SK-N-SH (cell line): Measurements from ENCODE around the gene CCDC88C. TPM values are rescaled to one million over a fixed set of nuclear protein-coding genes. Genes with fewer than 3 reads are reported as not detected.

Experiments
- CTCF ChIA-PET: fragments of 300-600, 350-600 bp; formaldehyde crosslinking; extraction: SDS; loops from one replicate; lab custom pipeline; 2021; lab: Yijun Ruan, JAX
- POLR2A ChIA-PET: fragments of 350-600 bp; sonication (Branson Sonifier 250); formaldehyde crosslinking; extraction: SDS; loops from one replicate; lab custom pipeline; 2020; ENCODE audit warnings: antibody characterized with exemption, inconsistent platforms; lab: Yijun Ruan, JAX
- DNase-seq: peaks from one replicate; pipeline ENCODE4 v3.0.0; 2012
- H2AFZ ChIP-seq: fragments of 200-600 bp; sonication (generic); 2 replicates; pipeline ENCODE4 v1.8.1; 2016; ENCODE audit warnings: antibody characterized with exemption, mild to moderate bottlenecking, low read depth
- H3F3A ChIP-seq: fragments of 200-600 bp; sonication (generic); replicated peaks from 2 replicates; pipeline ENCODE3; 2016; ENCODE audit warnings: antibody characterized with exemption, mild to moderate bottlenecking; ENCODE audit not compliant: insufficient read depth
- H3K27ac ChIP-seq, 2 experiments: fragments of 200-500 bp in 1 of 2; fragments of 200-600 bp in 1 of 2; sonication (Bioruptor generic) in 1 of 2; sonication (generic), shearing (Covaris generic) in 1 of 2; 2 replicates each; pipeline versions ENCODE4 v1.5.1 to v1.6.1; 2014 to 2016; ENCODE audit warnings: low read depth in 2 of 2, inconsistent platforms in 1 of 2, low read length in 1 of 2, mild to moderate bottlenecking in 1 of 2, mixed read lengths in 1 of 2
- H3K27me3 ChIP-seq: fragments of 200-600 bp; sonication (generic), shearing (Covaris generic); 2 replicates; pipeline ENCODE4 v1.6.1; 2016; ENCODE audit warnings: mixed run types; ENCODE audit not compliant: insufficient read depth
- H3K36me3 ChIP-seq, 2 experiments: fragments of 200-500 bp in 1 of 2; fragments of 200-600 bp in 1 of 2; sonication (Bioruptor generic) in 1 of 2; sonication (generic) in 1 of 2; replicated peaks in 1 of 2; 2 replicates each; pipeline versions ENCODE3 to v1.5.1; 2014 to 2016; ENCODE audit warnings: low read length in 1 of 2, mild to moderate bottlenecking in 1 of 2; ENCODE audit not compliant: insufficient read depth in 2 of 2, control insufficient read depth in 1 of 2
- H3K4me1 ChIP-seq, 2 experiments: fragments of 200-500 bp in 1 of 2; fragments of 200-600 bp in 1 of 2; sonication (Bioruptor generic) in 1 of 2; sonication (generic), shearing (Covaris generic) in 1 of 2; 2 replicates each; pipeline versions ENCODE4 v1.5.1 to v1.6.1; 2014 to 2016; ENCODE audit warnings: low read depth in 1 of 2, low read length in 1 of 2, mixed run types in 1 of 2; ENCODE audit not compliant: insufficient read depth in 2 of 2, control insufficient read depth in 1 of 2
- H3K4me2 ChIP-seq: fragments of 200-600 bp; sonication (generic), shearing (Covaris generic); 2 replicates; pipeline ENCODE4 v1.6.1; 2017; ENCODE audit warnings: mixed run types
- H3K4me3 ChIP-seq, 2 experiments: fragments of 200-500 bp in 1 of 2; fragments of 200-600 bp in 1 of 2; sonication (Bioruptor generic) in 1 of 2; sonication (generic), shearing (Covaris generic) in 1 of 2; 2 replicates each; pipeline versions ENCODE4 v1.5.1 to v1.8.1; 2014 to 2016; ENCODE audit warnings: low read depth in 2 of 2, inconsistent platforms in 1 of 2, low read length in 1 of 2, mild to moderate bottlenecking in 1 of 2, mixed read lengths in 1 of 2, moderate library complexity in 1 of 2
- H3K79me2 ChIP-seq: fragments of 200-600 bp; sonication (generic); 2 replicates; pipeline ENCODE4 v1.8.1; 2017; ENCODE audit warnings: mild to moderate bottlenecking; ENCODE audit not compliant: insufficient read depth
- H3K9ac ChIP-seq: fragments of 200-600 bp; sonication (generic); 2 replicates; pipeline ENCODE4 v1.6.1; 2017; ENCODE audit warnings: mixed run types
- H3K9me2 ChIP-seq: fragments of 200-600 bp; sonication (generic); 2 replicates; pipeline ENCODE4 v1.6.1; 2017; ENCODE audit warnings: mixed run types
- H3K9me3 ChIP-seq: fragments of 200-600 bp; sonication (generic); 2 replicates; pipeline ENCODE4 v1.6.1; 2017; ENCODE audit warnings: mixed run types, mild to moderate bottlenecking, moderate library complexity
- H4K20me1 ChIP-seq: fragments of 200-600 bp; sonication (generic); 2 replicates; pipeline ENCODE4 v1.6.1; 2017; ENCODE audit warnings: mild to moderate bottlenecking, mixed run types; ENCODE audit not compliant: insufficient read depth
- ELF1 ChIP-seq: IDR thresholded peaks from 2 replicates; pipeline ENCODE4 v1.4.0; 2012
- FOXJ3 ChIP-seq: sonication (generic); formaldehyde crosslinking; IDR thresholded peaks from 2 replicates; pipeline ENCODE4 v1.5.1; 2020; ENCODE audit warnings: mild to moderate bottlenecking, missing genetic modification reagents
- FOXM1 ChIP-seq: IDR thresholded peaks from 2 replicates; pipeline ENCODE4 v1.4.0; 2012; ENCODE audit warnings: low read depth, mild to moderate bottlenecking
- GABPA ChIP-seq: IDR thresholded peaks from 2 replicates; pipeline ENCODE4 v1.4.0; 2012; ENCODE audit warnings: low read depth, mild to moderate bottlenecking
- JUND ChIP-seq: IDR thresholded peaks from 2 replicates; pipeline ENCODE4 v1.4.0; 2012
- MEF2A ChIP-seq: IDR thresholded peaks from 2 replicates; pipeline ENCODE4 v1.4.0; 2012; ENCODE audit warnings: low read depth, borderline replicate concordance
- MXI1 ChIP-seq: IDR thresholded peaks from 2 replicates; pipeline ENCODE4 v1.6.1; 2012; ENCODE audit warnings: mild to moderate bottlenecking, low read depth, low read length, improper control_type of control experiment
- NFIC ChIP-seq: IDR thresholded peaks from 2 replicates; pipeline ENCODE4 v1.4.0; 2012; ENCODE audit warnings: borderline replicate concordance
- NRF1 ChIP-seq: IDR thresholded peaks from 2 replicates; pipeline ENCODE4 v1.6.1; 2012; ENCODE audit warnings: low read depth, mild to moderate bottlenecking, low read length
- RAD21 ChIP-seq: IDR thresholded peaks from 2 replicates; pipeline ENCODE4 v1.6.1; 2012; ENCODE audit warnings: mild to moderate bottlenecking, low read length
- RCOR1 ChIP-seq: fragments of 150-350 bp; IDR thresholded peaks from 2 replicates; pipeline ENCODE4 v1.6.1; 2017; ENCODE audit warnings: antibody characterized with exemption, low read length
- WGBS: methylation state at CpG from one replicate; pipeline ENCODE4 v1.1.6; 2017; ENCODE audit warnings: low lambda C conversion rate; 5-methylcytosine and 5-hydroxymethylcytosine counted together
- polyA plus RNA-seq, 3 experiments: library from polyadenylated mRNA; depleted of rRNA; stranded (reverse); fragments of >200 nt; gene quantifications; 2 replicates each; pipeline ENCODE4 v1.2.3, GENCODE V29; 2012
- TF ChIP-seq, protein P1 (sequence below): IDR thresholded peaks from 2 replicates; pipeline ENCODE4 v1.6.1; 2012; ENCODE audit warnings: mild to moderate bottlenecking, low read depth, low read length, moderate library complexity
- TF ChIP-seq, protein P2 (sequence below): fragments of 150-350 bp; IDR thresholded peaks from 2 replicates; pipeline ENCODE4 v1.6.1; 2016; ENCODE audit warnings: mild to moderate bottlenecking, low read depth, low read length
- TF ChIP-seq, protein P3 (sequence below): fragments of 200-600 bp; sonication (generic); IDR thresholded peaks from 2 replicates; pipeline ENCODE4 v1.6.1; 2017; ENCODE audit warnings: antibody characterized with exemption, mild to moderate bottlenecking, moderate library complexity

CCDC88C gene
- polyA plus RNA-seq, 1 of the 3 experiments (the other 2 are of a cell fraction) = 0.39 TPM

DNA sequence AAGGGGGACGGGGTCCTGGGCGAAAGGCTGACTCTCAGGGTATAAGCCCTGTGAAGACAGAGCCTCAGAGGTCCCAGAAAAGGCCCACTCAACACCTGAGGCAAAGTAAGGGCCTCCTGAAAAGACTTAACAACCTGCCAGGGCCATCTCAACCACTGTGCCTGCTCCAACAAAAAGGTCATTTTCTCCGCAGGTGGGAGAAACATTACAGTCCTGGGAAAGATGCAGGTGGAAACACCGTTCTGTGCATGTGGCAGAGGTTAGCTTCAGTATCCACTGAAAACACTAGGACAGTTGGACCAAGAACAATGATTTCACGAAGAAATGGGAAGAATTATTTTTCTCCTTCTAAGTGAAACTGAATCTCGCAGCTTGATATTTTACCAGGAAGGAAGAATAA lies 50.9 kb downstream of the CCDC88C start (continued):
- TF ChIP-seq, protein P1, sequence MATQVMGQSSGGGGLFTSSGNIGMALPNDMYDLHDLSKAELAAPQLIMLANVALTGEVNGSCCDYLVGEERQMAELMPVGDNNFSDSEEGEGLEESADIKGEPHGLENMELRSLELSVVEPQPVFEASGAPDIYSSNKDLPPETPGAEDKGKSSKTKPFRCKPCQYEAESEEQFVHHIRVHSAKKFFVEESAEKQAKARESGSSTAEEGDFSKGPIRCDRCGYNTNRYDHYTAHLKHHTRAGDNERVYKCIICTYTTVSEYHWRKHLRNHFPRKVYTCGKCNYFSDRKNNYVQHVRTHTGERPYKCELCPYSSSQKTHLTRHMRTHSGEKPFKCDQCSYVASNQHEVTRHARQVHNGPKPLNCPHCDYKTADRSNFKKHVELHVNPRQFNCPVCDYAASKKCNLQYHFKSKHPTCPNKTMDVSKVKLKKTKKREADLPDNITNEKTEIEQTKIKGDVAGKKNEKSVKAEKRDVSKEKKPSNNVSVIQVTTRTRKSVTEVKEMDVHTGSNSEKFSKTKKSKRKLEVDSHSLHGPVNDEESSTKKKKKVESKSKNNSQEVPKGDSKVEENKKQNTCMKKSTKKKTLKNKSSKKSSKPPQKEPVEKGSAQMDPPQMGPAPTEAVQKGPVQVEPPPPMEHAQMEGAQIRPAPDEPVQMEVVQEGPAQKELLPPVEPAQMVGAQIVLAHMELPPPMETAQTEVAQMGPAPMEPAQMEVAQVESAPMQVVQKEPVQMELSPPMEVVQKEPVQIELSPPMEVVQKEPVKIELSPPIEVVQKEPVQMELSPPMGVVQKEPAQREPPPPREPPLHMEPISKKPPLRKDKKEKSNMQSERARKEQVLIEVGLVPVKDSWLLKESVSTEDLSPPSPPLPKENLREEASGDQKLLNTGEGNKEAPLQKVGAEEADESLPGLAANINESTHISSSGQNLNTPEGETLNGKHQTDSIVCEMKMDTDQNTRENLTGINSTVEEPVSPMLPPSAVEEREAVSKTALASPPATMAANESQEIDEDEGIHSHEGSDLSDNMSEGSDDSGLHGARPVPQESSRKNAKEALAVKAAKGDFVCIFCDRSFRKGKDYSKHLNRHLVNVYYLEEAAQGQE = no peak
- TF ChIP-seq FOXJ3 (CRISPR knock-in tag) (no peak), FOXM1 (no peak), MEF2A (no peak), GABPA (no peak), ELF1 (no peak), RAD21 (no peak), MXI1 (no peak)
- TF ChIP-seq, protein P2, sequence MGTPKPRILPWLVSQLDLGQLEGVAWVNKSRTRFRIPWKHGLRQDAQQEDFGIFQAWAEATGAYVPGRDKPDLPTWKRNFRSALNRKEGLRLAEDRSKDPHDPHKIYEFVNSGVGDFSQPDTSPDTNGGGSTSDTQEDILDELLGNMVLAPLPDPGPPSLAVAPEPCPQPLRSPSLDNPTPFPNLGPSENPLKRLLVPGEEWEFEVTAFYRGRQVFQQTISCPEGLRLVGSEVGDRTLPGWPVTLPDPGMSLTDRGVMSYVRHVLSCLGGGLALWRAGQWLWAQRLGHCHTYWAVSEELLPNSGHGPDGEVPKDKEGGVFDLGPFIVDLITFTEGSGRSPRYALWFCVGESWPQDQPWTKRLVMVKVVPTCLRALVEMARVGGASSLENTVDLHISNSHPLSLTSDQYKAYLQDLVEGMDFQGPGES = no peak

DNA sequence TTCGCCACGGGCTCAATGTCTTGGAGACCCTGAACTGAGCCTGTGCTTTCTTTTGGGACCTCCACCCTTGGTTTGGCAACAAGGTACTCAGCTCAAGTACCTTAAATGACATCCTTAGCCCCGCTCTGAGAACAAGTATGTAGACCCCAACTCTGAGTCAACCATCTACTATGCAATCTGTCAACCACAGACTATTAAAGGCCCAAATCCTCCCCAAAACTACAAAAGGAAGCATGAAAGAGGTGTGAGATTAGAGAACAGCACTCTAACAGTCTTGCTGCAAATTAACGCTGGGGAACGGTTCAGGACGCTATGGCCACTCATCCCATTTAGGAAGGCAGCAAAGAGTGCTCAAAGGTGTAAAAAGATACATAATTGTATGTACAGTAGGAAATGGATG lies 52.1 kb downstream of the CCDC88C start:
- H3K27me3 ChIP-seq = no peaks in the 10 kb centered on the region
- H4K20me1 ChIP-seq = no peaks in the 10 kb centered on the region
- ChIA-PET POLR2A (no interaction called here), CTCF (interaction anchor here (1.5 kb wide), 1 partner anchor 10 kb away, joined by 3 read pairs; no protein-coding TSS in a partner anchor)
- H3K4me2 ChIP-seq = no peak overlapping the region
- H3K36me3 ChIP-seq = no peaks in the 10 kb centered on the region
- 71% methylated on average over 6 of the region's 6 CpGs for WGBS
- no peaks in the 10 kb centered on the region for H3F3A ChIP-seq
- H3K27ac ChIP-seq = no peak overlapping the region
- H3K9me2 ChIP-seq = no peaks in the 10 kb centered on the region
- no peak for DNase-seq
- TF ChIP-seq, protein P3, sequence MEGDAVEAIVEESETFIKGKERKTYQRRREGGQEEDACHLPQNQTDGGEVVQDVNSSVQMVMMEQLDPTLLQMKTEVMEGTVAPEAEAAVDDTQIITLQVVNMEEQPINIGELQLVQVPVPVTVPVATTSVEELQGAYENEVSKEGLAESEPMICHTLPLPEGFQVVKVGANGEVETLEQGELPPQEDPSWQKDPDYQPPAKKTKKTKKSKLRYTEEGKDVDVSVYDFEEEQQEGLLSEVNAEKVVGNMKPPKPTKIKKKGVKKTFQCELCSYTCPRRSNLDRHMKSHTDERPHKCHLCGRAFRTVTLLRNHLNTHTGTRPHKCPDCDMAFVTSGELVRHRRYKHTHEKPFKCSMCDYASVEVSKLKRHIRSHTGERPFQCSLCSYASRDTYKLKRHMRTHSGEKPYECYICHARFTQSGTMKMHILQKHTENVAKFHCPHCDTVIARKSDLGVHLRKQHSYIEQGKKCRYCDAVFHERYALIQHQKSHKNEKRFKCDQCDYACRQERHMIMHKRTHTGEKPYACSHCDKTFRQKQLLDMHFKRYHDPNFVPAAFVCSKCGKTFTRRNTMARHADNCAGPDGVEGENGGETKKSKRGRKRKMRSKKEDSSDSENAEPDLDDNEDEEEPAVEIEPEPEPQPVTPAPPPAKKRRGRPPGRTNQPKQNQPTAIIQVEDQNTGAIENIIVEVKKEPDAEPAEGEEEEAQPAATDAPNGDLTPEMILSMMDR = no peak
- TF ChIP-seq RCOR1 (no peak), NRF1 (no peak), JUND (no peak), NFIC (no peak)
- no peaks in the 10 kb centered on the region for H3K79me2 ChIP-seq
- no peak overlapping the region for H2AFZ ChIP-seq
- peaks cover 0 to 17% of the 10 kb centered on the region in 2 experiments; a peak in 2 of 4 replicates for H3K4me1 ChIP-seq
- H3K4me3 ChIP-seq = no peak overlapping the region
- H3K9me3 ChIP-seq = no peaks in the 10 kb centered on the region
- H3K9ac ChIP-seq = no peak overlapping the region
